GM18498 (cell line): ENCODE data around the gene CYB5R3.
"Not testable (repeated sequence)": the region's sequence is repeated elsewhere in the genome, so short reads cannot be mapped to it uniquely, and the experiment has no call there.

Experiments
- ATAC-seq: cut with Tn5 transposase; IDR thresholded peaks from one replicate; pipeline ENCODE4 v1.9.1; 2021; ENCODE audit warnings: mild to moderate bottlenecking, moderate library complexity; ENCODE audit not compliant: unreplicated experiment

CYB5R3 gene

GRCh38 chr22:42679691-42680090, 30.5 kb upstream of the CYB5R3 start:
- no peak for ATAC-seq

- no peak for ATAC-seq
These were observed 29.7 kb upstream of the CYB5R3 start for GRCh38 chr22:42678894-42679293.

DNA sequence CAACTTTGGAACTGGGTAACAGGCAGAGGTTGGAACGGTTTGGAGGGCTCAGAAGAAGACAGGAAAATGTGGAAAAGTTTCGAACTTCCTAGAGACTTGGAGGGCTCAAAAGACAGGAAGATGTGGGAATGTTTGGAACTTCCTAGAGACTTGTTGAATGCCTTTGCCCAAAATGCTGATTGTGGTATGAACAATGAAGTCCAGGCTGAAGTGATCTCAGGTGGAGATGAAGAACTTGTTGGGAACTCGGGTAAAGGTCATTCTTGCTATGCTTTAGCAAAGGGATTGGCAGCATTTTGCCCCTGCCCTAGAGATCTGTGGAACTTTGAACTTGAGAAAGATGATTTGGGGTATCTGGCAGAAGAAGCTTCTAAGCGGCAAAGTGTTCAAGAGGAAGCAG, 28.7 kb upstream of the CYB5R3 start:
- not testable (repeated sequence) for ATAC-seq

- ATAC-seq: no peak
These were observed 26.9 kb upstream of the CYB5R3 start for GRCh38 chr22:42676059-42676607.

- no peak for ATAC-seq
These were observed 24.8 kb upstream of the CYB5R3 start for GRCh38 chr22:42673898-42674401.

- not testable (repeated sequence) for ATAC-seq
These were observed 23.9 kb upstream of the CYB5R3 start for GRCh38 chr22:42673071-42673470.

DNA sequence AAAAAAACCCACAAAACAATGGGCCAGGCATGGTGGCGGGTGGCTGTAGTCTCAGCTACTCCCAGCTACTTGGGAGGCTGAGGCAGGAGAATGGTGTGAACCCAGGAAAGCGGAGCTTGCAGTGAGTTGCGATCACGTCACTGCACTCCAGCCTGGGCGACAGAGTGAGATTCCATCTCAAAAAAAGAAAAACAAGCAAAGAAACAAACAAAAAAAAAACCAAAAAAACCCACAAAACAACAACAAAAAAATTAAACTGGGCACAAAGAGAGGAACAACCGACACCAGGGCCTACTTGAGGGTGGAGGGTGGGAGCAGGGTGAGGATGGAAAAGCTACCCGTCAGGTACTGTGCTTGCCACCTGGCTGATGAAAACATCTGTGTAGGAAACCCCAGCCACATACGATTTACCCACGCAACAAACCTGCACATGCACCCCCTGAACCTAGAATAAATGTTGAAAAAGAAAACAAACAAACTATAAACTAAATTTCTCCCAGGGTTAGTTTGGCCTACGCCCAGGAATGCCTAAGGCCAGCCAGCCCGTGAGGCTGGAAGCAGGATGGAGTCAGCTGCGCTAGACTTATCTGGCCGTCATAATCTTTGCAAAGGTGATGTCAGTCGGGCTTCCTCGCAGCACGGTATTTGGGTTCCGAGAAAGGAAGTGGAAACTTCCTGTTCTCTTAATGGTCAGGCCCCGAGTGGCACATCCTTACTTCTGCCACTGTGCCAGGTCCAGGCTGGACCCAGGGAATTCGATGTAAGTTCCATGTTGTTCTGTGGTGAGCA, 21.9 kb upstream of the CYB5R3 start:
- no peak for ATAC-seq

- ATAC-seq: no peak
These were observed 20.9 kb upstream of the CYB5R3 start for GRCh38 chr22:42670046-42670445.

DNA sequence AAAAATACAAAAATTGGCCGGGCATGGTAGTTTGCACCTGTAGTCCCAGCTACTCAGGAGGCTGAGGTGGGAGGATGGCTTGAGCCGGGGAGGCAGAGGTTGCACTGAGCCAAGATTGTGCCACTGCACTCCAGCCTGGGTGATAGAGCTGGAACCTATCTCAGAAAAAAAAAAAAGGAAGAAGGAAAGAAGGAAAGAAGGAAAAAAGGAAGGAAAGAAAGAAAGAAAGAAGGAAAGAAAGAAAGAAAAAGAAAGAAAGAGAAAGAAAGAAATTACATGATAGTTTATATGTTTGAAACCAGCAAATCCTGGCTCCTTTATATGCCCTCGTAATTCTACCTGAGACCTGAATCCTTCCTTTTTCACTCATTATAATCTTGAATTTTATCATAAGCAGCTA, 17.2 kb upstream of the CYB5R3 start:
- ATAC-seq: not testable (repeated sequence)

DNA sequence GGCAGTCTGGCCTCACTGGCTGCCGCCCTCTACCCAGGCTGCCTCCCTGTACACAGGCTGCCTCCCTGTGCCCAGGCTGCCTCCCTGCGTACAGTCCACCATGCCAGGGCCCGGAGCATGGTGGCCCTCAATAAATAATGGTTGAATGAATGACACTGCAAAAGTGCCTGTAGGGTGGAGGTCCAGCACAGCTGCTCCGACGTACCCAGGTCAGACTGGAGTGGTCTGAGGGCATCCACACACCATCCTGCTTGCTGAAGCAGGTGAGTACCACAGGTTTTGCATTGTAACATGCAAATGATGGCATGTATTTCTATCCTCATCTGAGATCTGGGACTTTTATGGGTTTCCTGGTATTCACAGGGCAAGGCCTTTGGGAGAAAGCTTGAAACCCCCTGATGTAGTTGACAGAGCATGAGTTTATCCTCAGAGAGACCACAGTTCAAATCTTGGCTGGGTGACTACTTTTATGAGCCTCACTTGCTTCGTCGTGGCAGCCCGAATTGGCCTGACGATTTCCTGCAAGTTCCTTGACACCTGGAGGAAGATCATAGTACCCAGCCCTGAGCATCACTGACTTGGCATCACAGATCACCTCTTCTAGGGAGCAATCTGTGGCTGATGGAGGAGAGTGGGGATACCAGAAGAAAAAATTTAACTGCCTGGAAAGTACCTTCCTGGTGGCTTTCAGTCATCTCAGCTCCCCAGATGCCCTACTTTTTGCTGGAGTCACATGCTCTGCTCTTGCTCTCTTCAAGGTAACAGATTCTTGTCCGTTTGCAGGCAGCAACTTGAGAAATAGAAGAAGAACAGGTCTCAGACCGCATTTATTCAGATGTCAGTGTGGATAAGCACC, 16.0 kb upstream of the CYB5R3 start:
- ATAC-seq: peak; percentile 50

DNA sequence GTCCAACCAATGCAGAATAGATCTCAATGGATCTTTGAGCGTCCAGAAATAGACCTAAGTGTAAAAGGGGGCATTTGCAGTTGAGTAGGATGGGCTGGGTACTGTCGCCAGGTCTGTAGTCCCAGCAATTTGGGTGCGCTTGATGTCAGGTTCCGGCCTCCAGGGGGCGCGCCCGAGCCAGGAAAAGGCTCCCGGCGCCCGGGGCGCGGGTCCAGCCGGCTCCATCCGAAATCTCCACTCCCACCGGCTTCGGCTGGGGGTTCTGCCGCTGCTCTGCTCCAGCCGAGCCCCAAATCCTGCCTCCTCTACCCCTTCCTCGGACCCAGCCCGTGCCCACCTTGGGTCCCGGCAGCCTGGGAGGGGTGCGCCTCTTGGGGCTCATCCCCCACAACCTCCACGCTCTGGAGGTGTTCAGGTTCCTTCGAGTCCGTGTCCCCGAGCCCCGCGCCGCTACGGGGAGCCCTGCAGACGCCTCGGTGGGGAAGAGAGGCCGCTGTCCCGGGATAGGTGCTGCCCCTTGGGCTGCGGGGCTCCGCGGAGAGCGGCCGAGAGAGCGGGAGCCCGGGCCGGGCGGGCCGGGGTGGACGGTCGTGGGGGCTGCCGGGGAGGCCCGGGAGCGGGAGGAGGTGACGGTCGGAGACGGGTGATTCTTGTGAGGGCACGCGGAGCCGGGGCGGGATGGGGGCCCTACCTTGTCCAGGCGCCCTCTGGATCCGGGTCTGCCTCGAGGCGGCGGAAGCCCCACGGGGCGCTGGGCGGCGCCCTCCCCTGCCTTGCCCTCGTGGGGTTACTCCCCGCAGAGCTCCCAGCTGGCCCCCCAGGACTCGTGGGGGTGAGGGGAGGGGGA, 13.0 kb upstream of the CYB5R3 start:
- ATAC-seq: peak; percentile 54

DNA sequence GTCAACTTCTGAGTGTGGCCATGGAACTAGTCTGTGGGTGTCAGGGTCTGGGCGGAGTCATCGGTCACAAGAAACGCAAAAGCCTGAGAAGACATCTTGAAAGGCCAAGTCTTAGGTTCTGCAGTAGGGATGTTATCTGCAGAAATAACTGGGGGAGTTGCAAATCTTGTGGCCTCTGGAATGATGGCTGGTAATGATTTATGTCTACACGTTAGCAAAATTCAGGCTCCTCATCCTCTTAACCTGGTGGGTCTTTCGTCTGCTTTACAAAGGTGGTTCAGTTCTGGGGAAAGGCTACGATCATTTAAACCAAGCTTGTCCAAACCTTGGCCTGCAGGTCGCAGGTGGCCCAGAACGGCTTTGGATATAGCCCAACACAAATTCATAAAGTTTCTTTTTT, 7.4 kb upstream of the CYB5R3 start:
- no peak for ATAC-seq

DNA sequence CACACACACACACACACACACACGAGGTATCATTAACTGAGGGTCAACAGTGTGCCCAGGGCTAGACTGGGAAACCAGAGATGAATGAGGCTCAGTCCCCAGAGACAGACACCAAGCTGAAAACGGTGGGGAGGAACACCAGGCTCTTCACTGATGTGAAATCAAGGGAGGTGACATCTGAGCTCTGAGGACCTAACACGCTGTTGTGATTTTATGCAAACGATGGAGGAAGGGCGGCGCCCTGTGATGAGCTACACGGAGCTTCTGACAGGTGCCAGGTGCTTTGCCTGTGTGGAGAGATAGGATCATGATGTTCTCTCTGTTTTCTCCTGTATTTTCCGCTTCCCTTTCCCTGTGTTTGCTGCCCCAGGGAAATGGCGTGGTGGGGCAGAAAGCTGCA, 6.5 kb upstream of the CYB5R3 start:
- ATAC-seq: no peak

- no peak for ATAC-seq
These were observed 5.4 kb upstream of the CYB5R3 start for GRCh38 chr22:42654436-42655073.

DNA sequence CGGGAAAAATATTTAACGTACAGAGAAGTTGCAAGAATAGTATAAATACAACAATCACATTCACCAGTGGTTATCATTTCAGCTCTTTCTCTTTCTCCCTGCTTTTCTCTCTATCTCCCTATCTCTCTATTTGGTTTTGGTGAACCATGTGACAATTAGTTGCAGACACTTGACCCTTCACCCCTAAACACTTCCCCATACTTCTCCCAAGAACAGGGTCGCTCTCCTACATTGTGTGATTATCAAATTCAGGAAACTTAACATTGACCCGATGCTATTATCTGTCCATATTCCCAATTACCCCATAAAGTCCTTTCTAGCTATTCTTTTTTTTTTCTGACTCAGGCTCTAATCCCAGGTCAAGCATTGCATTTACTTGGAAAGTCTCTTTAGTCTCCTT, 4.8 kb upstream of the CYB5R3 start:
- no peak for ATAC-seq

- no peak for ATAC-seq
These were observed 1.9 kb upstream of the CYB5R3 start for GRCh38 chr22:42651134-42651533.

GRCh38 chr22:42648368-42649245, 585 bp downstream of the CYB5R3 start:
- peak; percentile 57 for ATAC-seq

GRCh38 chr22:42648017-42648367, 1.2 kb downstream of the CYB5R3 start:
- no peak for ATAC-seq
